Measurements from ENCODE around the gene BTN2A1.
"Not testable (repeated sequence)": the region's sequence is repeated elsewhere in the genome, so short reads cannot be mapped to it uniquely, and the experiment has no call there.

Gene BTN2A1

GRCh38 chr6:26433680-26434079 lies 24.1 kb upstream of the BTN2A1 start:
- DNase-seq, result not testable (repeated sequence)

GRCh38 chr6:26436018-26436417 lies 21.7 kb upstream of the BTN2A1 start:
- no peak for DNase-seq

GRCh38 chr6:26437550-26437949 lies 20.2 kb upstream of the BTN2A1 start:
- no peak for DNase-seq

GRCh38 chr6:26438000-26438399 lies 19.8 kb upstream of the BTN2A1 start:
- no peak for DNase-seq

GRCh38 chr6:26439151-26440125 lies 18.3 kb upstream of the BTN2A1 start:
- no peak for DNase-seq

- DNase-seq, result no peak
Measured at GRCh38 chr6:26440977-26441358, 16.8 kb upstream of the BTN2A1 start.

- DNase-seq, result no peak
Measured at GRCh38 chr6:26441977-26442376, 15.8 kb upstream of the BTN2A1 start.

GRCh38 chr6:26445934-26446667 lies 11.7 kb upstream of the BTN2A1 start:
- no peak for DNase-seq

GRCh38 chr6:26447257-26447656 lies 10.5 kb upstream of the BTN2A1 start:
- no peak for DNase-seq

GRCh38 chr6:26450240-26450639 lies 7.5 kb upstream of the BTN2A1 start:
- no peak for DNase-seq

GRCh38 chr6:26452631-26453235 lies 5.0 kb upstream of the BTN2A1 start:
- no peak for DNase-seq

GRCh38 chr6:26454631-26455030 lies 3.1 kb upstream of the BTN2A1 start:
- DNase-seq, result no peak

GRCh38 chr6:26455357-26455970 lies 2.3 kb upstream of the BTN2A1 start:
- DNase-seq, result no peak

- peak; percentile 75 for DNase-seq
Measured at GRCh38 chr6:26457264-26457805, 420 bp upstream of the BTN2A1 start.

- DNase-seq, result no peak
Measured at GRCh38 chr6:26459023-26459810, 1.5 kb downstream of the BTN2A1 start.

- DNase-seq, result not testable (repeated sequence)
Measured at GRCh38 chr6:26461353-26461752, 3.6 kb downstream of the BTN2A1 start.

- DNase-seq, result no peak
Measured at GRCh38 chr6:26464014-26464413, 6.3 kb downstream of the BTN2A1 start.

GRCh38 chr6:26464416-26465131 lies 6.8 kb downstream of the BTN2A1 start:
- no peak for DNase-seq

GRCh38 chr6:26465776-26466175 lies 8.0 kb downstream of the BTN2A1 start:
- DNase-seq, result no peak

- DNase-seq, result no peak
Measured at GRCh38 chr6:26468829-26469228, 11.1 kb downstream of the BTN2A1 start.

GRCh38 chr6:26470643-26471042 lies 12.9 kb downstream of the BTN2A1 start:
- DNase-seq, result no peak
